Neural cell (in vitro differentiated cells): ENCODE data around the gene INSR.

Experiments used
- EP300 ChIP-seq: fragments of 450-650 bp; conservative IDR thresholded peaks from 2 replicates; pipeline ENCODE4 v1.6.1; 2014; ENCODE audit warnings: antibody characterized with exemption, mild to moderate bottlenecking, moderate library complexity; ENCODE audit not compliant: poor library complexity, severe bottlenecking
- EZH2 ChIP-seq: fragments of 200-600, 300-800 bp; shearing (Covaris generic), sonication (generic); IDR thresholded peaks from 2 replicates; pipeline ENCODE4 v1.6.1; 2014; ENCODE audit warnings: antibody characterized with exemption, low read length, borderline replicate concordance, mild to moderate bottlenecking; ENCODE audit not compliant: insufficient read depth, poor library complexity, severe bottlenecking
- MXI1 ChIP-seq: fragments of 450-650 bp; conservative IDR thresholded peaks from 2 replicates; pipeline ENCODE4 v1.6.1; 2014; ENCODE audit warnings: antibody characterized with exemption, mild to moderate bottlenecking; ENCODE audit not compliant: poor library complexity, severe bottlenecking
- POLR2AphosphoS5 ChIP-seq: IDR thresholded peaks from 2 replicates; pipeline ENCODE4 v1.6.1; 2012
- SMC3 ChIP-seq: fragments of 450-650 bp; conservative IDR thresholded peaks from 2 replicates; pipeline ENCODE4 v1.6.1; 2014; ENCODE audit warnings: antibody characterized with exemption, mild to moderate bottlenecking, moderate library complexity; ENCODE audit not compliant: poor library complexity
- TF ChIP-seq, protein P1 (sequence below): fragments of 450-650 bp; IDR thresholded peaks from 2 replicates; pipeline ENCODE4 v1.5.1; 2014; ENCODE audit warnings: antibody characterized with exemption, mild to moderate bottlenecking, moderate library complexity; ENCODE audit not compliant: poor library complexity, severe bottlenecking

DNA sequence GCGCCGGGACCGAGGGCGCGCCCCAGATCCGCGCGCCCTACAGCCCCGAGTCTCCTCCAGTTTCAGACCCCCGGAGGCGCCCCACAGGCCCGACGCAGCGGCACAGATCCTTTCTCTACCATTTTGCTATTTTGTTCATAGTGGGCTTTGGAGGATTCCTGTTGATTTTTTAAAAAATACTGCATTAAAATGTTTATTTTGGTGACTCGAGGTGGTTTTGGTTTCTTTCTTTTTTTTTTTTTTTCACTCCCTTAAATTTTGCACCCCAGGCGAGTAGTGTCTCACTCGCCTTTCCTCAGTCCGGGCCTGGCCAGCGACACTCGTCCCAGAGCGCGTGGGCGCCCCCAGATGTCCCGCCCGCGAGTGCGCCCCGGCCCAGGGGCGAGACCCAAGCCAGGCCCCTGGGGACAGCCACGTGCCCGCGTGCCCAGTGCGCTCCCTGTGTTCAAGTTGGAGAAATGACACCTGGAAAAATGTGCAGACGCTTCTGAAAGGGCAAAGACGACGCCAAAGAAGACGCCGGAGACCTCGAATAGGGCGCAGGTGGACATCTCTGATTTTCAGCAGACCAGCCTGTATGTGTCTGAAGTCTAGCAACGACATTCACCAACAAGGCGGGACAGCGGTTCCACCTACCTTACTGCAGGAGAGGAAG, 471 bp upstream of the INSR start:
- TF ChIP-seq, protein P1, sequence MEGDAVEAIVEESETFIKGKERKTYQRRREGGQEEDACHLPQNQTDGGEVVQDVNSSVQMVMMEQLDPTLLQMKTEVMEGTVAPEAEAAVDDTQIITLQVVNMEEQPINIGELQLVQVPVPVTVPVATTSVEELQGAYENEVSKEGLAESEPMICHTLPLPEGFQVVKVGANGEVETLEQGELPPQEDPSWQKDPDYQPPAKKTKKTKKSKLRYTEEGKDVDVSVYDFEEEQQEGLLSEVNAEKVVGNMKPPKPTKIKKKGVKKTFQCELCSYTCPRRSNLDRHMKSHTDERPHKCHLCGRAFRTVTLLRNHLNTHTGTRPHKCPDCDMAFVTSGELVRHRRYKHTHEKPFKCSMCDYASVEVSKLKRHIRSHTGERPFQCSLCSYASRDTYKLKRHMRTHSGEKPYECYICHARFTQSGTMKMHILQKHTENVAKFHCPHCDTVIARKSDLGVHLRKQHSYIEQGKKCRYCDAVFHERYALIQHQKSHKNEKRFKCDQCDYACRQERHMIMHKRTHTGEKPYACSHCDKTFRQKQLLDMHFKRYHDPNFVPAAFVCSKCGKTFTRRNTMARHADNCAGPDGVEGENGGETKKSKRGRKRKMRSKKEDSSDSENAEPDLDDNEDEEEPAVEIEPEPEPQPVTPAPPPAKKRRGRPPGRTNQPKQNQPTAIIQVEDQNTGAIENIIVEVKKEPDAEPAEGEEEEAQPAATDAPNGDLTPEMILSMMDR = peak; percentile 68
- no peak for TF ChIP-seq POLR2AphosphoS5
- no peak for TF ChIP-seq SMC3
- TF ChIP-seq MXI1 = peak; percentile 10
- no peak for TF ChIP-seq EZH2
- TF ChIP-seq EP300 = no peak
